ENCODE measurements around the gene GCC1. TPM values are rescaled to one million over a fixed set of nuclear protein-coding genes. Genes with fewer than 3 reads are reported as not detected.
"Not testable (repeated sequence)": the region's sequence is repeated elsewhere in the genome, so short reads cannot be mapped to it uniquely, and the experiment has no call there.

GCC1 gene
- total RNA-seq, 2 donors from 2014 or later = 13.5 to 17.7 TPM

GRCh38 chr7:127541548-127541947 lies 43.8 kb downstream of the GCC1 start:
- H3K9me3 ChIP-seq = no peaks in the 10 kb centered on the region
- H3K4me3 ChIP-seq = no peak overlapping the region
- DNase-seq (ENCODE audit: low spot score) (no peak), ATAC-seq (ENCODE audit: insufficient number of reproducible peaks, low FRiP score, low read depth) (no peak)
- no peak overlapping the region for H3K27ac ChIP-seq
- H3K4me1 ChIP-seq (ENCODE audit: control insufficient read depth in 1 of 2, low read depth in 2 of 2) = no peaks in the 10 kb centered on the region
- H3K36me3 ChIP-seq = no peaks in the 10 kb centered on the region
- H3K27me3 ChIP-seq (replicated peaks; ENCODE audit: insufficient read depth) = no peaks in the 10 kb centered on the region
- TF ChIP-seq CTCF (IDR thresholded peaks at IDR 0.05) = no peak

GRCh38 chr7:127540461-127540860 lies 44.9 kb downstream of the GCC1 start:
- H3K36me3 ChIP-seq; DNase-seq (ENCODE audit: low spot score); H3K4me1 ChIP-seq (ENCODE audit: control insufficient read depth in 1 of 2, low read depth in 2 of 2); H3K9me3 ChIP-seq; ATAC-seq (ENCODE audit: insufficient number of reproducible peaks, low FRiP score, low read depth); H3K27ac ChIP-seq; H3K27me3 ChIP-seq (replicated peaks; ENCODE audit: insufficient read depth); H3K4me3 ChIP-seq: not testable (repeated sequence)

- no peak for DNase-seq (ENCODE audit: low spot score)
- Histone ChIP-seq H3K4me3 (no peak overlapping the region), H3K9me3 (no peaks in the 10 kb centered on the region), H3K36me3 (no peaks in the 10 kb centered on the region), H3K27ac (no peak overlapping the region), H3K27me3 (replicated peaks; ENCODE audit: insufficient read depth) (no peaks in the 10 kb centered on the region), H3K4me1 (ENCODE audit: control insufficient read depth in 1 of 2, low read depth in 2 of 2) (no peaks in the 10 kb centered on the region)
- no peak for TF ChIP-seq CTCF (IDR thresholded peaks at IDR 0.05)
- ATAC-seq (ENCODE audit: insufficient number of reproducible peaks, low FRiP score, low read depth) = no peak
These were observed 46.3 kb downstream of the GCC1 start for GRCh38 chr7:127539116-127539515.

GRCh38 chr7:127536741-127537140 lies 48.7 kb downstream of the GCC1 start:
- Histone ChIP-seq H3K27me3 (replicated peaks; ENCODE audit: insufficient read depth) (no peaks in the 10 kb centered on the region), H3K4me3 (no peak overlapping the region), H3K9me3 (no peaks in the 10 kb centered on the region), H3K36me3 (no peaks in the 10 kb centered on the region), H3K4me1 (ENCODE audit: control insufficient read depth in 1 of 2, low read depth in 2 of 2) (no peaks in the 10 kb centered on the region), H3K27ac (no peak overlapping the region)
- no peak for TF ChIP-seq CTCF (IDR thresholded peaks at IDR 0.05)
- DNase-seq (ENCODE audit: low spot score) (no peak), ATAC-seq (ENCODE audit: insufficient number of reproducible peaks, low FRiP score, low read depth) (no peak)

GRCh38 chr7:127536394-127536691 lies 49.1 kb downstream of the GCC1 start:
- no peak overlapping the region for H3K4me3 ChIP-seq
- H3K27me3 ChIP-seq (replicated peaks; ENCODE audit: insufficient read depth) = no peaks in the 10 kb centered on the region

More at GRCh38 chr7:127536394-127536691, 49.1 kb downstream of the GCC1 start:
- no peak for ATAC-seq (ENCODE audit: insufficient number of reproducible peaks, low FRiP score, low read depth)
- Histone ChIP-seq H3K36me3 (no peaks in the 10 kb centered on the region), H3K27ac (no peak overlapping the region), H3K4me1 (ENCODE audit: control insufficient read depth in 1 of 2, low read depth in 2 of 2) (no peaks in the 10 kb centered on the region), H3K9me3 (no peaks in the 10 kb centered on the region)
- no peak for DNase-seq (ENCODE audit: low spot score)
- TF ChIP-seq CTCF (IDR thresholded peaks at IDR 0.05) = no peak

All from thoracic aorta (tissue), 2 donors.